Esophagus mucosa (tissue), 1 donor: Measurements from ENCODE around the gene TMEM131L. TPM values are rescaled to one million over a fixed set of nuclear protein-coding genes. Genes with fewer than 3 reads are reported as not detected.
"Not testable (repeated sequence)": the region's sequence is repeated elsewhere in the genome, so short reads cannot be mapped to it uniquely, and the experiment has no call there.

ENCODE experiments used
- ATAC-seq: fragments of 200-7000 bp; cut with Tn5 transposase; one replicate; pipeline ENCODE4 v1.9.1; 2020
- total RNA-seq: library from RNA; stranded (reverse); gene quantifications from one replicate; pipeline ENCODE4 v1.2.4, GENCODE V29; 2023
- donor health status: DM: yes; HTN: yes; CAD: no.

TMEM131L gene
- total RNA-seq, 1 donor from 2014 or later, result 14.7 TPM

DNA sequence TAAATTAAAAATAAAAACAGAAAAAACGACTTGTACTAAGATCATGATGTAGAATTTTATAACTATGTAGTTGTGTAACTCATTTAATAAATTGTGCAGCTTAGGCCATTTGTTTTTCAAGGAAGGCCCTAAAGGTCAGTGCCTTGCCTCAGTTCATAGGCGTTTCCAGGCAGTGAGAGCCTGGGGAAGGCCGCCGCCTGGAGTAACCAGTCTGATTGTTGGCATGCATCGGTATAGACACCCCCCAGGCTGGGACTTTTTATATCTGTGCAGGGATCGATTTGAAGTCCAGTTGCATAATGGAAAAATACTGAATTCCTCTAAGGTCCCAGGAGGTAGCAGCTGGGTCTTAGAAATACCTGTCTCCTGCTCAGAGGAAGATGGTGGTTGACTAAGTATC lies 77.2 kb downstream of the TMEM131L start:
- no peak for ATAC-seq

DNA sequence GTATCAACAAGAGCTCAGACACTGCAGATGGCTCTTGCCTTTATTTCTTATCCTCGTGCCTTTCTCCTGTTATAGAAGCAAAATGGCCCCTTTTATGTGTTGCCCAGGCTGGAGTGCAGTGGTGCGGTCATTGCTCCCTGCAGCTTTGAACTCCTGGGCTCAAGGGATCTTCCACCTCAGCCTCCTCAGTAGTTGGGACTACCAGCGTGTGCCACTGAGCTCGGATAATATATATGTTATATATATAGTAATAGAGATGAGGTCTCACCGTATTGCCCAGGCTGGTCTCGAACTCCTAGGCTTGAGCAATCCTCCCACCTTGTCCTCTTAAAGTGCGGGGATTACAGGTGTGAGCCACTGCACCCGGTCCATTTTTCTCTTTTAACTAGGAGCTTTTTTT lies 79.7 kb downstream of the TMEM131L start:
- ATAC-seq, result no peak

DNA sequence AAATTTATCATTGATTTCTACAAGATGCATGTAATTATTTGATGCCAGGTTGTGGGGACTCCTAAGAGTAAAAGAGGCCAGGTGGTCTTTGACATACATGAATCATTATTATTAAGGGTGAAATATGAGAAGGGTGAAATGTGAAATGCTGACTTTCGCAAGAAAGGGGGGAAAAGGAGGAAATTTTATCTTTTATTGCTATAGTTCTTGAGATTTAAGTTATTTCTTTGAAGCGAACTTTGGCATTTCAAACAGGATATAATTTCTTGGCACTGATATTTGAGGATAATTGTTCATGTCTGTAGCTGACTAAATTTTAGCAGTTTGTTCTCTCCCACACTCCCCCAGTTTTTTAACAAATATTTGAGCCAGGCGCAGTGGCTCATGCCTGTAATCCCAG lies 80.1 kb downstream of the TMEM131L start:
- ATAC-seq, result no peak

DNA sequence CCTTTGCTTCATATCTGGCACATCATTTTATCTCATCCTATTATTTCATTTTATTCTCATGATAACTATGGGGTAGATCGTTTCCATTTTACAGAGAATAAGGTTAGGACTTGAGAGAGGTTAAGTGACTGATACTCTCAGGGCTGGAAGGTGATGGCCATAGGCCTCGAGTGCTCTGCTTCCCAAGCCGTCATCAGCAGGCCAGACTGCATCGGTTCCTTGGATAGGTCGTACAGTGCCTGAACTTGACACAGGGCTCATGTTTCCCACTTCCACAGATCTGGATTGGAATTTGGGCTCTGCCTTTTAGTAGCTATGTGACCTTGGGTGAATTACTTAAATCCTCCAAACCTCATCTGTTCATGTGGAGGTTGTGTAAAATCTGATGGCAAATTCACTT lies 81.4 kb downstream of the TMEM131L start:
- no peak for ATAC-seq

DNA sequence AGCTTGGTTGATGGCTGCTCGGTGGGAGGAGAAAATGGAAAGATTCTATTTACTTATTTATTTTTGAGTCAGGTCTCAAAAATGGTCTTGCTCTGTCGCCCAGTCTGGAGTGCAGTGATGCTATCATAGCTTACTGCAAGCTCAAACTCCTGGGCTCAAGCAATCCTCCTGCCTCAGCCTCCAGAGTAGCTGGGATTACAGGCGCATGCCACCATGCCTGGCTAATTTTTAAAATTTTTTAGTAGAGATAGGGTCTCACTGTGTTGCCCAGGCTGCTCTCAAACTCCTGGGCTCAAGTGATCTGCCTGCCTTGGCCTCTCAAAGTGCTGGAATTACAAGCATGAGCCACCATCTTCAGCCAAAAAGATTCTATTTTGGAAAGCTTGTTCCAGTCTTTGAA lies 82.7 kb downstream of the TMEM131L start:
- not testable (repeated sequence) for ATAC-seq

DNA sequence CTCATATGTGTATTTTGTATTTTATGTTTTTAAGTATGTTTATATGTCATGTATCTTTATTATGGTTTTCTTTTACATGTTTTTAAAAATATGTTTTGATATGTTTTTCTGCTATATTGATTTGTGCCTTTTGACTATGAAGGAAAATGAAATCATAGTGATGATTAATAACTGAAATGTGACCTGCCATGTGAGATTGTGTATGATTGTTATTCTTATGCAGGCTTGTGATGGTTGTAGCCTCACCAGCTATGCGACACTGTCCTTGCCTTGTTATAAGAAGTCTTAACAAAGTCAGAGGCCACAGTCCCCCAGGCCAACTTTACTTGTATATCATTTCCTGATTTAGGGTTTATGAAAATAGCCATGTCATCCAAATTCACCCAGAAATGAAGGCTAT lies 83.2 kb downstream of the TMEM131L start:
- ATAC-seq, result no peak

DNA sequence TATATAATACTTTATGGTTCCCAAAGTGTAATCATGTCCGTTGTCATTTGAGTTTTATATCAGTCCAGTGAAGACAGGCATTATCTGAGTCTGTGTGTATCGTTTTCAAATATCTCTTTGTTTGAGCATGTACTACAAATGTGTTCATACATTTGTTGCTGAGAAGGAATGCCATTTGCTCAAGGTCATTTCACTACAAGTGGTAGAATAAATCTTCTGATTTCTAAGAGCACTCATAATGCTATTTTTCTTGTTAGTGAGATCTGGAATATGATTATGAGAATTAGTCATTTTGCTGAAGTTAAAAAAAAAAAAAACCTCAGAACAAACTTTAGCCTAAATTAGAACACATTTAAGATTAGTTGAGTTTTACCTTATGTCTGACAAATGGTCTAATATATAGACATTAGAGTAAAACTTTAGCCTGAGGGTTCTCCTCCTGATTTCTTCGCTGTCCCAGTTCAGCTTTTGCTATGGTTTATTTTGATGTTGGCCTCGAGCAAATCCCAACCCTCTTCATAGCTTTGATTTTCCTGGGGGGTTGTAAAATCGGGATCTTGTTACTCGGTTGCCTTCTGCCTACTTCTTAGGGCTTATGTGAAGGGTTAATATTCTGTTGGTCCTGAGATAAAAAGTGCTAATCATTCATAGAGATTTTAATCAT lies 87.1 kb downstream of the TMEM131L start:
- no peak for ATAC-seq

DNA sequence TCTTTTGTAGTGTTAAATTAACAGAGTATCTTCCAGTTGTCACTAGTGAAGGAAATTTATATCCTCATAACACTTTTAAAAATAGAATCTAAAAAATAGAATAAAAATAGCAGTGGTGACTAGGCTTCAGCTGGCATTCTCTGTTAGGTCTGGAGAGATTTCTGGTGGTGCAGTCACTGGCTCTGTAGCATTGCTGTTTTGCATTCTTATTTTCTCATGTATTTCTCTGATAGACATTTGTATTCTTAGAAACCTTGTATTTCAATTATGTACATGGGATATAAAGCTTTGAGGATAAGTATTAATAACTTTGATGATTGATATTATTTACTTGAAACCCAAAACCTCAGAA lies 87.6 kb downstream of the TMEM131L start:
- no peak for ATAC-seq

DNA sequence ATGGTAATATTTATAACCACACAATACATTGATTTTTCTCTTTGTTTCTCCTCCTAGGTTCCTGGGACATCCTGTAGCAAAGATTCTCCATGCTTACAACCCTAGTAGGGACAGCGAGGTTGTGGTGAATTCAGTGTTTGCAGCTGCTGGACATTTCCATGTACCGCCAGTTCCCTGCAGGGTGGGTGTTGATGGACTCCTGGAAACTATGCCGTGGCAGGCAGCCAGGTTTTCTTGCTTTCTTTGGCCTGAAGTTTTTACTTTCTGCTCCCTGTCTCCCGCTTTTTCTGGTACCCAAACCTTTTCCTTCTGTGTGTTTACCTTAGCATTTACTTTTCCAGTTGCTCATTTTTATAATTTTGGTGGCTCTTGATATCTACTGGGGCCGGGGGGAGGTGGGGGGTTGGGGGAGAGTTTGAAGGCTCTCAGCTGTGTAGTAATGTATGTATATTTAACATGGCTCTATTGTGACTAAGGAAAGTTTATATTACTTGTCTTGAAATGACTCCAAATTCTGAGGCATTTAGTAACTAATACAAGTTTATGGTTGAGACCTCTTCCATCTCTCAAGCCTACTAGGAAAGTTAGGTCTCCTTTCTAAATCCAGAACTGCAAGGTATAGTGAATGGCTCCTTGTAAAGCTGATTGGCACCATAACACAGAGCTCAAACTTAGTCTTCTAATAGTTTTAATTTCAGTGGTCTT lies 89.7 kb downstream of the TMEM131L start:
- ATAC-seq, result no peak

DNA sequence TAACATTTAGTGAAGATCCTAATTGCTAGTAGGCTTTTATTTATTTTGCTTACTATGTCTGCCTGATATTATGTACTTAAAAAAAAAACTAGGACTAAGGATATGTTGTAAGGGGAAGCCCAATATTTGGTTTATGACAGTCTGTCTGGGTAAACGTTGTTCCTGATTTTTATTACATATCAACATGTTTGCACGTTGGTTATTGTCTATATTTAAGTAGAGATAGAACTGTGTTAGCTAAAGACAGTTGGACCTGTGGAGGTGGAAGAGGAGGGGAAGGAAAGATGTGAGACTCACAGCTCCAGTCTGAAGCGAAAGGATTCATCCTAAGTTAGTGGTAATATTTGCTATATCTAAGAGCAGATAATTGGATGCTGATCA lies 90.3 kb downstream of the TMEM131L start:
- ATAC-seq, result no peak

GRCh38 chr4:153560908-153561307 lies 94.7 kb downstream of the TMEM131L start:
- ATAC-seq, result no peak

- no peak for ATAC-seq
These were observed 98.7 kb downstream of the TMEM131L start for GRCh38 chr4:153564630-153565525.

DNA sequence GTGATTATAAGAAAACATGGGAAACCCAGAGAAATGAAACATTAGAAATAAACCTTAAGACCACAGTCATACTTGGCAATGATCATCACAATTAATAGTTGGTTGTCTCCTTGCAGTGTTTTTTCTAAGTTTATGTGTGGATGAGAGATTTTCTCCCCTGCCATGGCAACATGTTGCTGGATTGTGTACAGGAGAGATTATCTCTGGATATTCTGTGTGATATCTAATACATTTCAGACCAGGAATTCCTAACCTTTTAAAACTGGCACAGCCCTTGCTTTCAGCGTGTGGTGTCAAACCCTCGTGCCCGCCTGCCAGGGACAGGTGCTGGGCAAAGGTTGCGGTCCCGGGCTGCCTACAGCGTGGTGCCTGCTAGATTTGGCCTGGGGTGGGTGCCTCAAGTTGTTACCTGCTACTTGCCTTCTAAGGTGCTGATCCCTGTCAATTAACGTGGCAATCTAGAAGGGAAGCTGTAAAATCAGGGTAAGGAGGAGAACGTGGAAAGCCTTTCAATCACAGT lies 100.5 kb downstream of the TMEM131L start:
- ATAC-seq, result peak; percentile 39

DNA sequence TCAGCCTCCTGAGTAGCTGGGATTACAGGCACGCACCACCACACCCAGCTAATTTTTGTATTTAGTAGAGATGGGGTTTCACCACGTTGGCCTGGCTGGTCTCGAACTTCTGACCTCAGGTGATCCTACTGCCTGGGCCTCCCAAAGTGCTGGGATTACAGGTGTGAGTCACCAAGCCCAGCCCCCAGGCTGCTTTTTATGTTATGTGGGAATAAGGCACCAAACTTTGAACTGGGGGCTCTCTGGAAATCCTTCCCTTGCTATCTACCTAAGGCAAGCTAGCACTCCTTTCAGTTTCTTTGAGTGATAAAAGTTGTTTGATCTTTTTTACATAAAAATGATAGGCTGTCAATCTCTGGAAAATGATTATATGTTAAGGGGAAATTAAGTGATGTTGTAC lies 101.5 kb downstream of the TMEM131L start:
- ATAC-seq, result not testable (repeated sequence)

- no peak for ATAC-seq
These were observed 104.2 kb downstream of the TMEM131L start for GRCh38 chr4:153570228-153570973.

- no peak for ATAC-seq
These were observed 104.9 kb downstream of the TMEM131L start for GRCh38 chr4:153571006-153571545.

GRCh38 chr4:153572609-153573008 lies 106.4 kb downstream of the TMEM131L start:
- no peak for ATAC-seq

DNA sequence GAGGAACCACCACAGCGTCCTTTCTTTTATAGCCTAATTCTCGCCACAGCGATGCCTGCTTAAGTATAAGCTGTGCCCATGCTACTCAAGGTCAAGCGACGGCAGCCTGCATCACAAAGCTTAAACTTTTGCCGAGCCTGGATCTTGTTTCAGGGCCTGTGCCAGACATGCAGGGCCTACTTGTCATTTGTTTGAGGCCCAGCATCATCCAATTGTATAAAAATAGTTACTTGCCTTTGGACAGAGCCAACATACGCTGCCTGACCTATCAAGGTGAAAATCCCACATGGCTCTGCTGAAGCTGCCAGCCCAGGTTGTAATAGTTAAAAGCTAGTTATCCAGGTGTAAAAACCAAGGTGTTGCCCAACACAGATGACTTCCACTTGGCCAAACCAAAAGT lies 107.1 kb downstream of the TMEM131L start:
- ATAC-seq, result no peak

GRCh38 chr4:153573881-153574802 lies 108.0 kb downstream of the TMEM131L start:
- ATAC-seq, result peak; percentile 82

DNA sequence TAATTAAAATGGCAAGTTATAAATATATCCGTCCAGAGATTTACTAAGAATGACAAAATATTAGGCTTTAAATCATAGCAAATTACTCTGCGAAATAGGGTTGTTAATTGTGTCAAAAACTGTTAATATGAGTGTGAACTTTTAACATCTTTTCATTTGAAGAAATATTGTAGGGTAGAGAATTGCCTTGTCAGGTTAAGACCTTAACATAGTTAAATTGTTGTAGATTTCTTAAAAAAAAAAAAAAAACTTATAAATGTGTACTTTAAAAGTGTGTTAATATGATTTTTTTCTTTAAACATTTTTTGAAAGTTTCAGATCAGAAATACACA lies 110.2 kb downstream of the TMEM131L start:
- ATAC-seq, result no peak

DNA sequence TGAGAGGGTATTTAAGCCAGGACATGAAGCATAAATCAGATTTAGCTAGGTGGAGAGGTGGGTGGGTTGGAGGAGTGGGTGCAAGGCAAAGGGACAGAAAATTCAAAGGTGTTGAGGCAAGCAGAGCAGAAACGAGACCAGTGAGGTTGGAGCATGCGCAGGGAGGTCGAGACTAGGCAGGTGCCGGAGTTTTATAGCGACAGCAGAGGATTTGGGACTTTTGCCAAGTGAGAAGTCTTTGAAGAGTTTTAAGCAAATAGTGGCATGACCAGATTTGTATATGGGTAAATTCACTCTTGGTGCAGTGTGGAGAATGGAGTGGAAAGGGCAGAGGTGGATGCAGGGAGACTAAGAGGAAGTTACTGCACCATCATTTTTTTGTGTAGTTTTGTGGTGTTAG lies 110.9 kb downstream of the TMEM131L start:
- ATAC-seq, result peak; percentile 19
